ENCODE data around the gene SMARCD3.

The SMARCD3 gene

DNA sequence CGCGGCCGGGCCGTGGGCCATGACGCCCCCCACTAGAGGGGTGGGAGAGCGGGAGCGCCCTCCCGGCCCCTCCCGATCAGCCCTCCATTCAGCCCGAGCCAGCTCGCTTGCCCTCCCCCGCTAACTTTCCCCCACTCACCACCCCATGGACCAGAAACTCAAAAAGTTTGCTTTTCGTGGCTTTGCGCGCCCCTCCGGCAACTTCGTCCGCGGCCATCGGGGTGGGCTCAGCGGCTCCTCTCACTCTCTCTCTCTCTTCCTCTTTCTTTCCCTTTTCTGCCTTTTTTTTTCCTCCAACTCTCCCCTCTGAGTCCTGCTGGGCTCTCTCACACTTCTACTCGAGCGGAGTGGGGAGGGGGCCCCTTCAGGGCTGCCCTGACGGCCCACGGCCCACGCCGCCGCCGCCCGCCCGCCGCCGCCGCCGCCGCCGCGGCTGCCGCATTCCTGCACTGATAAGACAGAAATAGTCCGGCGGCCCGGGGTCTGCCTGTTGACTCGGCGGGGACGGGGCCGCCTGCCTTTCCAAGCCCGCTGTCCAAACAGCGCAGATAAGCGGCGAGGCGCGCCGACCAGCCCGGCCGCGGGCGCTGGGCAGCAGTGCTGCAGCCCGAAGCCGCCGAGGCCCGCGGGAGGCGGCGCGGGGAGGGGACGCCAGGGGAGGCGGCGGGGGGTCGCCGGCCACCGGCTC, at the start of gene SMARCD3:
Gene SMARCD3 (minus strand): TSS at position 349 of the 688 bp plus-strand sequence. CDS start 132 bp downstream, at position 217.
- TF ChIP-seq ZNF274 (IDR thresholded peaks at IDR 0.05; ENCODE audit: low read depth, low read length) = no peak
- H3K4me3 ChIP-seq (ENCODE audit: low read length) = no peak within 1 kb of the TSS

DNA sequence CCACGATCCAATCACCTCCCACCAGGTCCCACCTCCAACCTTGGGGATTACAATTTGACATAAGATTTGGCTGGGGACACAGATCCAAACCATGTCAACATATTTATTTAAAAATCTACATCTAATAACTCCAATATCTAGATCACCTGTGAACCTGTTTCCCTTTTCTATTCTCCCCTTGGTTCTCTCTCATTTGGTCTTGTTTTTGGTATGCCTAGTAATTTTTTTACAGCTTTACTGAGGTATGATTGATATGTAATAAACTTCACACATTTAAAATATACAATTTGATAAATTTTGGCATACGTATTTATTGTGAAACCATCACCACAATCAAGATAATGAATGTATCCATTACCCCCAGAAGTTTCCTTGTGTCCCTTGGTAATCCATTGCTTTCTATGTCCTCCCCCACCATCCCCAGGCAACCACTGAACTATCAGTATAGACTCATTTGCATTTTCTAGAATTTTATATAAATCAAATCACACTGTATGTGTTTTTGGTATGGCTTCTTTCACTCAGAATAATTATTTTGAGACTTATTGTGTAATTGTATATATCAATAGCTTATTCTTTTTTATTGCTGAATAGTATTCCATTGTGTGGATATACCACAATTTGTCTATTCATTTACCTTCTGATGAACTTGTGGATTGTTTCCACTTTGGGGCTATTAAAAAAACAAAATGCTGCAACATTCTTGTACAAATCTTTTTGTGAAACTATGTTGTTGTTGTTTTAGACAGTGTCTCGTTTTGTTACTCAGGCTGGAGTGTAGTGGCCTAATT, 47.9 kb upstream of the SMARCD3 start:
- TF ChIP-seq ZNF274 (IDR thresholded peaks at IDR 0.05; ENCODE audit: low read depth, low read length) = no peak
- no peak overlapping the region for H3K4me3 ChIP-seq (ENCODE audit: low read length)

DNA sequence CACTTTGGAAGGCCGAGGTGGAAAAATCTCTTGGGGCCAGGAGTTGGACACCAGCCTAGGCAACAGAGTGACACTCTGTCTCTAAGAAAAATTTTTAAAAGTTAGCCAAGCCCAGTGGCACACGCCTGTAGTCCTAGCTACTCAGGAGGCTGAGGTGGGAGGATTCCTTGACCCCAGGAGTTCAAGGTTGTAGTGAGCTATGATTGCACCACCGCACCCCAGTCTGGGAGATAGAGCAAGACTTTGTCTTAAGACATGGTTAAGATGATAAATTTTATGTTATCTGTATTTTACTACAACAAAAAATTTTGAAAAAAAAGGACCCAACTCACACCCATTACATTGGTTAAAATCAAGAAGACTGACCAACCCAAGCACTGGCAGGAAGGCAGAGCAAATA, 44.4 kb upstream of the SMARCD3 start:
- no peak for TF ChIP-seq ZNF274 (IDR thresholded peaks at IDR 0.05; ENCODE audit: low read depth, low read length)
- no peak overlapping the region for H3K4me3 ChIP-seq (ENCODE audit: low read length)

DNA sequence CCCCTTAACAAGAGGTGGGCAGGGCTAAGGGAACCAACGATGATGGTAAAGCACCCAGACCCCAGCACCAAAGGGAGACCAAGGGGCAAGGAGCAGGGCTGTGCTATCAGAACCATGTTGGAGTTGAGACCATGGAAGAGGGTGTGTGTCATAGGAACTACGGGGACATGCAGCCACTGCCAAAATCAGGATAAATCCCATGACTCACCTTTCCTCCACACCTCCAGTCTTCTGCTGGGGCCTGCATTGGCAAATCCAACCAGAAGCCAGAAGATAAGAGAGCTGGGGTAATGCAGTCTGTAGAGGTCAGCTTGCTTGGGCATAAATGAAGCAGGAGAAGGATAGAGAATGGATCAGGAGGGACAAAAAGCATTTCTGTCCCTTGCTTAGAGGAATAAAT, 42.7 kb upstream of the SMARCD3 start:
- H3K4me3 ChIP-seq (ENCODE audit: low read length) = no peak overlapping the region
- no peak for TF ChIP-seq ZNF274 (IDR thresholded peaks at IDR 0.05; ENCODE audit: low read depth, low read length)

DNA sequence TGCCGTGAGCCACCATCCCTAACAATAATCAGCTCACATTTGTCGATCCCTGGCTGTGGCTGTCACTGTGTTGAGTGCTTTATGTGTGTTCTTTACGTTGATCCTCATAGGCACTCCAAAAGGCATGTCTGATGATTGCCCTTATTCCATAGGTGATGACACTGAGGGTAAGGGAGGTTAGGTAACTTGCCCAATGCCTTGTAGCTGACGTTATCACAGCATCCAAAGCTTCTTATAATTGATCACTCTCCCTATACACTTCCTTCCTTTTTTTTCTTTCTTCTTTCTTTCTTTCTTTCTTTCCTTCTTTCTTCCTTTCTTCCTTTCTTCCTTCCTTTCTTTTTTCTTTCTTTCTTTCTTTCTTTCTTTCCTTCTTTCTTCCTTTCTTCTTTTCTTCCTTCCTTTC, 41.9 kb upstream of the SMARCD3 start:
- no peak for TF ChIP-seq ZNF274 (IDR thresholded peaks at IDR 0.05; ENCODE audit: low read depth, low read length)

DNA sequence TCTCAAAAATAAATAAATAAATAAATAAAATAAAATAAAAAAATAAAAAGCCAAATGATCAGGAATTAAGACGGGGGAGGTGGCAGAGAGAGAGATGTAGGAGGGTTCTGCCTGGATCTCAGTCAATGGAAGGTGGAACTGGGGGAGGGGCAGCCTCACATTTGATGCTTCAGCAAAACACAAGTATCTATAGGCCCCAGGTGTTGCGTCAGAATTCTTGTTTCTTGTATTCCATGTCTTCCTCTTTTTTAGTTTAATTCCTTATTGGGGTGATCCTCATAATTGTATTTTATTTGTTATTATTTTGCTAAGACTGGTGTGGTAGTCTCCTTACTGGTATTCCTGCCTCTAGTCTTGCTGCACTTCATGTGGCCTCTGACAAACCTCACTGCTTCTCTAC, 41.4 kb upstream of the SMARCD3 start:
- no peak overlapping the region for H3K4me3 ChIP-seq (ENCODE audit: low read length)
- TF ChIP-seq ZNF274 (IDR thresholded peaks at IDR 0.05; ENCODE audit: low read depth, low read length) = no peak

More for the DNA sequence above, 41.9 kb upstream of the SMARCD3 start:
- H3K4me3 ChIP-seq (ENCODE audit: low read length) = no peak overlapping the region

DNA sequence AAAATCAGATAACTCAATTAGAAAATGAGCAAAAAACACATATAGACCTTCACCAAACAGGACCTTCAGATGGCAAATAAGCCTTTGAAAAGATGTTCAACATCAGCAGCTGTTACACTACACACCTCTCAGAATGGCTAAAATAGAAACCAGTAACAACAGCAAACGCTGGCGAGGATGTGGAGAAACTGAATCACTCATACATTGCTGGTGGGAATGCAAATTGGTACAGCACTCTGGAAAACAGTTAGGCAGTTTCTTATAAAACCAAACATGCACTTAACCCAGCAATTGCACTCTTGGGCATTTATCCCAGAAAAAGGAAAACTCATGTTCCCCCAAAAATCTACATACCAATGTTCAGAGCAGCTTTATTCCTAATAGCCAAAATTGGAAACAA, 37.7 kb upstream of the SMARCD3 start:
- TF ChIP-seq ZNF274 (IDR thresholded peaks at IDR 0.05; ENCODE audit: low read depth, low read length) = no peak
- no peak overlapping the region for H3K4me3 ChIP-seq (ENCODE audit: low read length)

DNA sequence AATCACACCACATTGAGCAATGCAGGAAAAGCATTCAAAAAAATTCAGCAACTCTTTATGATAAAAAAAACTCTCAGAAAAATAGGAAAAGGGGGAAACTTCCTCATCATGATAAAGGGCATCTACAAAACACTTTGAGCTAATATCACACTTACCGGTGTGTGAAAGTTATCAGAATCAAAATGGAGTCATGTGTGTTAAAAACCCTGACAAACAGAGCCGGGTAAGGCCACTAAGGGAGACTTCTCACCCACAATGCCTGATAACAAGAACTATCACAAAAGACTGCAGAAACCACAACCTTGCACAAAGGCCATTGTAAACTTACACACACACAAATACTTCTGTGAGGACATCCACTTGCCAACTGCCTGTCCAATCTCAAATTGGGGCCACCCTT, 34.8 kb upstream of the SMARCD3 start:
- no peak for TF ChIP-seq ZNF274 (IDR thresholded peaks at IDR 0.05; ENCODE audit: low read depth, low read length)
- no peak overlapping the region for H3K4me3 ChIP-seq (ENCODE audit: low read length)

DNA sequence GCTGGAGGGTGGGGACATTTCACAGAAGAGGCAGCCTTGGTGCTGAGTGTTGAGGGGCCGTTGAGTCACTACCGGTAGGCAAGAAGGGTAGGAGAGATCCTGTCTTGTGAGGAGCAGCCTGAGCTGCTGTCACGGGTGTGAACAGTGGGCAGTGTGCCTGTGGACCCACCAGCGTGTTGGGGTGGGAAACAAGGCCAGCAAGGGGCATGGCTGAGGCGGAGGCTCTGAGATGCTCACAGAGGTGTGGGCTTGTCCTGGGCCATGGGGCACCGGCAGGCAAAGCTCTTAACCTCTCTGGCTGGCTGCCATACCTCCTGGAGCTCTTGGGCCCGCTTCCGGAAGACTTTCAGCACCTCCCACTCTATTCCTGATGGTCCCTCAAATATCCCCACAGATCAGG, 33.6 kb upstream of the SMARCD3 start:
- H3K4me3 ChIP-seq (ENCODE audit: low read length) = no peak overlapping the region
- no peak for TF ChIP-seq ZNF274 (IDR thresholded peaks at IDR 0.05; ENCODE audit: low read depth, low read length)

DNA sequence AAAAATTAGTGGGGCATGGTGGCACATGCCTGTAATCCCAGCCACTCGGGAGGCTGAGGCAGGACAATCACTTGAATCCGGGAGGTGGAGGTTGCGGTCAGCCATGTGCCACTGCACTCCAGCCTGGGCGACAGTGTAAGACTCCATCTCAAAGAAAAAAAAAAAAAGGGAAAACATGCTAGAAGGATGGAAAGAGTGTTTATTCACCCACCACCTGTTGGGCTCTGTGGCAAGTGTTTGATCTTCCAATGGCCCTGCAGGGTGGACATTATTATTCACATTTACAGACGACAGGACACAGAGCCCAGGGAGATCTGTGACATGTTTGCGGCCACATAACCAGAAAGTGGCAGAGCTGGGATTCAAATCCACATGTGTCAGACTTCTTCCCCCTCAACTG, 33.2 kb upstream of the SMARCD3 start:
- TF ChIP-seq ZNF274 (IDR thresholded peaks at IDR 0.05; ENCODE audit: low read depth, low read length) = no peak
- no peak overlapping the region for H3K4me3 ChIP-seq (ENCODE audit: low read length)

DNA sequence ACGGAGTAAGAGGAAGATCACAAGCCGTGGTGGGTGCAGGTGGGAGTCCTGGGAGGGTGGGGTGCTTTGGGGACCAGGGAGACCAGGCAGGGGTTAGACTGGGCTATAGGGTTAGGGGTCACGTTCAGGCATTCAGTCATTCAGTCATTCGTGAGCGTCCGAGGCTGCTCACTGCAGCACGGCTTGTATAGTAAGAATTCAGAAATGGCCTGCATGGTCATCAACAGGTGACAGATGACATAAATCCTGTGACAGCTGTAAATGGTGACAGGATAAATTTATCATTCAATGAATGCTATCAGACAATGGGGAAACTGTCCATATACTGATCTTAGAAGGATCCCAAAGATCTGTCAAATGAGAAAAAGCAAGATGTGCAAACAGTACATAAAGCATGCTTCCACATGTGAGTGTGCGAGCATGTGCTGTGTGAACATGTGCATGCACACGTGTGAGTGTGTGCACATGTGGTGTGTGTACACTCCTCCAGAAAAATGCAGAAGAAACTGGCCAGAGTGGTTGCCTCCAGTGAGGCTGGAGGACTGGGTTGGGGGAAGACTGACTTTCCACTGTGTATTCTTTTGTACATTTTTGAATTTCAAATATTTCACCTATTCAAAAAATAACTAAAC, 32.0 kb upstream of the SMARCD3 start:
- no peak for TF ChIP-seq ZNF274 (IDR thresholded peaks at IDR 0.05; ENCODE audit: low read depth, low read length)
- no peak overlapping the region for H3K4me3 ChIP-seq (ENCODE audit: low read length)

DNA sequence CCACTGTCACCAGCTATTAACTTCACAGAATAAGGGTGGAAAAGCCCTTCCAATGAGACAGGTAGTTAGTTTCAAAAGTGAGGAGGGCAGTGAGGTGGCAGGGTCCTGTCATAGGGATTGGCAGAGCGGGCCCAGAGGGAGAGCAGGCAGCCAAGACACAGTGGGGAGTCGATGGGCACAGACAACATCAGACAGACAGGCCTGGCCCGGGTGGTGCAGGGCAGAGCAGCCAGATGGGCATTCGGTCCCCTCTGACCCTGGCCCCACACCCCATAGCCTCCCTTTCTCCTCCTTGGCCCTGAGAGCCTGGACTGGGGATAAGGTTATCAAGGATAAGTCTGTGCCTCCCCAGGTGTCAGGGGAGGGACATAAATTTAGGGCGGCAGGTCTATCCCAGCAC, 31.4 kb upstream of the SMARCD3 start:
- TF ChIP-seq ZNF274 (IDR thresholded peaks at IDR 0.05; ENCODE audit: low read depth, low read length) = no peak
- no peak overlapping the region for H3K4me3 ChIP-seq (ENCODE audit: low read length)

DNA sequence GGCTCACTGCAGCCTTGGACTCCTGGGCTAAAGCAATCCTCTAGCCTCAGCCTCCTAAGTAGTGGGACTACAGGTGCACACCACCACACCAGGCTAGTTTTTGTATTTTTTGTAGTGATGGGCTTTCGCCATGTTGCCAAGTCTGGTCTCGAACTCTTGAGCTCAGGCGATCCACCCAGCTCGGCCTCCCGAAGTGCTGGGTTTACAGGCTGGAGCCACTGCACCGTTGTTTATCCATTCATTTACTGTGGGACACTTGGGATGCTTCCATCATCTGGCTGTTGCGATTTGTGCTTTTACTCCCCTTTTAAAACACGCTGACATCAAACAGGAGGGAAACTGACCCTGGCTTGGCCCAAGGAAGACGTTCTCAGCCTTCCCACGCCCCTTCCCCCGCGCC, 30.5 kb upstream of the SMARCD3 start:
- no peak overlapping the region for H3K4me3 ChIP-seq (ENCODE audit: low read length)
- TF ChIP-seq ZNF274 (IDR thresholded peaks at IDR 0.05; ENCODE audit: low read depth, low read length) = no peak

DNA sequence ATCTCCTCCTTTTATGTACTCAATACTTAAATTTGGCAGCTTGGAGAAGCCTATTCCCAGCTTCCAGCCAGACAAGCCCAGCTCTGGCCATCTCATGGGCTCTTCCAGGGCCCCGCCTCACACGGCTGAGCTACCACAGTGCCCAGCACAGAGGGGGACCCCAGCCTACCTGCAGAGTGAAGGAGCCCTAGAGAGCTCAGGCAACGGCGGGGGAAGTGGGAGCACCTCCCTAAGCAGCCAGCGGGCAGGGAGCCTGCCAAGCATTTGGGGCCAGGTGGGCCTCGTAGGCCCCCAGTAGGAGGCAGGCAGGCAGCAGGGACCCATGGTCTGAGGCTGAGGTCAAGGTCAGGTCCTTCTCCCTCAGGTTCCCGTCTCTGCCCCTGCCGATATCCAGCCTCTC, 29.1 kb upstream of the SMARCD3 start:
- no peak overlapping the region for H3K4me3 ChIP-seq (ENCODE audit: low read length)
- no peak for TF ChIP-seq ZNF274 (IDR thresholded peaks at IDR 0.05; ENCODE audit: low read depth, low read length)
